Endothelial cell of umbilical vein (primary cell): Measurements from ENCODE around the gene ERN2. TPM values are rescaled to one million over a fixed set of nuclear protein-coding genes. Genes with fewer than 3 reads are reported as not detected.

Source experiments
- BruUV-seq: library from RNA; stranded (reverse); fragments of 400-500 nt; replicated peaks from 2 replicates; lab custom pipeline; 2021; lab: Mats Ljungman, UMichigan
- CTCF ChIA-PET: fragments of 300-600, 350-600 bp; sonication (Branson Sonifier 250); formaldehyde crosslinking; loops from one replicate; lab custom pipeline; 2021; ENCODE audit warnings: antibody characterized with exemption, inconsistent platforms; lab: Charles Lee
- POLR2A ChIA-PET: fragments of 300-600, 350-600 bp; sonication (Branson Sonifier 250); formaldehyde crosslinking; loops from one replicate; lab custom pipeline; 2021; ENCODE audit warnings: antibody characterized with exemption, inconsistent platforms; lab: Charles Lee
- DNase-seq: peaks from one replicate; pipeline ENCODE4 v3.0.0-alpha.2; 2011; ENCODE audit warnings: low read depth, low spot score
- FAIRE-seq: peaks from 2 replicates; lab custom pipeline; 2011; peaks lifted over from hg19 to GRCh38; lab: Jason Lieb, UNC
- H2AFZ ChIP-seq: 2 replicates; pipeline ENCODE4 v1.6.0; 2012; ENCODE audit warnings: low read depth, low read length, control low read depth, inconsistent platforms
- H3K27ac ChIP-seq: 2 replicates; pipeline ENCODE4 v1.5.1; 2011; ENCODE audit warnings: low read depth, mild to moderate bottlenecking, control low read depth, low read length, moderate library complexity; ENCODE audit not compliant: insufficient read depth
- H3K27me3 ChIP-seq, 2 experiments: 2 replicates each; pipeline versions ENCODE4 v1.6.0 to v1.6.1; 2011; ENCODE audit warnings: low read length in 2 of 2, mixed read lengths in 1 of 2; ENCODE audit not compliant: control insufficient read depth in 2 of 2, insufficient read depth in 2 of 2
- H3K36me3 ChIP-seq, 2 experiments: 2 replicates in 1 of 2; 3 replicates in 1 of 2; pipeline ENCODE4 v1.5.1; 2011; ENCODE audit warnings: low read length in 2 of 2, mild to moderate bottlenecking in 1 of 2, moderate library complexity in 1 of 2; ENCODE audit not compliant: control insufficient read depth in 2 of 2, insufficient read depth in 2 of 2; ENCODE audit errors: extremely low read depth in 1 of 2
- H3K4me1 ChIP-seq: 3 replicates; pipeline ENCODE4 v1.5.1; 2011; ENCODE audit warnings: mild to moderate bottlenecking, low read length; ENCODE audit not compliant: control insufficient read depth, insufficient read depth; ENCODE audit errors: extremely low read depth
- H3K4me2 ChIP-seq: 2 replicates; pipeline ENCODE4 v1.6.1; 2011; ENCODE audit warnings: low read length, control low read depth, mixed read lengths; ENCODE audit not compliant: insufficient read depth
- H3K4me3 ChIP-seq, 3 experiments: fragments of 200-600 bp in 1 of 3; sonication (generic), shearing (Covaris generic) in 1 of 3; replicated peaks in 1 of 3; 2 replicates each; pipeline ENCODE4 v1.5.1; 2011 to 2016; ENCODE audit warnings: control low read depth in 3 of 3, low read length in 3 of 3, mild to moderate bottlenecking in 2 of 3, inconsistent platforms in 1 of 3, low read depth in 1 of 3, moderate library complexity in 1 of 3; ENCODE audit not compliant: insufficient read depth in 1 of 3
- H3K79me2 ChIP-seq: 2 replicates; pipeline ENCODE4 v1.6.0; 2012; ENCODE audit warnings: low read length, inconsistent platforms; ENCODE audit not compliant: control insufficient read depth, insufficient read depth
- H3K9ac ChIP-seq: replicated peaks from 2 replicates; pipeline ENCODE3; 2011; ENCODE audit warnings: low read length, control low read depth; ENCODE audit not compliant: insufficient read depth; ENCODE audit errors: extremely low read depth
- H3K9me1 ChIP-seq: replicated peaks from 3 replicates; pipeline ENCODE4 v1.6.0; 2011; ENCODE audit warnings: mild to moderate bottlenecking, low read length; ENCODE audit not compliant: control insufficient read depth, insufficient read depth; ENCODE audit errors: extremely low read depth
- H3K9me3 ChIP-seq: replicated peaks from 2 replicates; pipeline ENCODE4 v1.5.1; 2012; ENCODE audit warnings: low read length, inconsistent platforms; ENCODE audit not compliant: control insufficient read depth, insufficient read depth
- H4K20me1 ChIP-seq: replicated peaks from 2 replicates; pipeline ENCODE3; 2011; ENCODE audit warnings: mild to moderate bottlenecking, low read length; ENCODE audit not compliant: control insufficient read depth, insufficient read depth; ENCODE audit errors: extremely low read depth
- EZH2 ChIP-seq: IDR thresholded peaks from 2 replicates; pipeline ENCODE4 v1.6.1; 2012; ENCODE audit warnings: borderline replicate concordance, low read depth, mild to moderate bottlenecking, moderate library complexity, low read length, inconsistent platforms; ENCODE audit not compliant: severe bottlenecking
- FOS ChIP-seq: IDR thresholded peaks from 2 replicates; pipeline ENCODE4 v1.6.1; 2011; ENCODE audit warnings: mild to moderate bottlenecking, low read length, moderate library complexity, borderline replicate concordance; ENCODE audit not compliant: insufficient read depth
- GATA2 ChIP-seq: IDR thresholded peaks from 2 replicates; pipeline ENCODE4 v1.7.0; 2011; ENCODE audit warnings: low read depth, mild to moderate bottlenecking, moderate library complexity, mixed read lengths, low read length; ENCODE audit not compliant: insufficient read length, insufficient read depth
- JUN ChIP-seq: IDR thresholded peaks from 2 replicates; pipeline ENCODE4 v1.6.1; 2011; ENCODE audit warnings: borderline replicate concordance, low read depth; ENCODE audit not compliant: insufficient read length, insufficient read depth
- MYC ChIP-seq: IDR thresholded peaks from one replicate; pipeline ENCODE4 v1.6.1; 2011; ENCODE audit warnings: mild to moderate bottlenecking, low read depth, low read length
- POLR2A ChIP-seq: IDR thresholded peaks from 2 replicates; pipeline ENCODE4 v1.6.1; 2012; ENCODE audit warnings: low read depth, mild to moderate bottlenecking, control low read depth, low read length
- POLR2AphosphoS5 ChIP-seq: IDR thresholded peaks from 2 replicates; pipeline ENCODE4 v1.6.1; 2012; ENCODE audit warnings: low read depth, mild to moderate bottlenecking, control low read depth, low read length, moderate library complexity; ENCODE audit not compliant: insufficient read depth
- dilution Hi-C: fragments of 300-500 bp; cut with MboI; formaldehyde crosslinking; loops from one replicate; pipeline ENCODE4 v1.15.0; 2019; ENCODE audit warnings: low sequenced_read_pairs; ENCODE audit not compliant: extremely low pct_ligation_motif_present
- intact Hi-C: fragments of 100-400 bp; cut with micrococcal nuclease; formaldehyde crosslinking; loops from one replicate; pipeline ENCODE4 v1.10.0; 2022
- polyA plus RNA-seq, 4 experiments: library from polyadenylated mRNA; depleted of rRNA in 3 of 4; stranded (reverse) in 3 of 4; unstranded in 1 of 4; fragments of >200 nt; gene quantifications; 2 replicates each; pipeline versions ENCODE4 v1.2.1 to v1.2.3, GENCODE V29; 2011 to 2012; ENCODE audit warnings: missing spikeins in 1 of 4
- total RNA-seq: library from RNA; stranded (reverse); gene quantifications from 2 replicates; pipeline ENCODE4 v1.2.3, GENCODE V29; 2021
- TF ChIP-seq, protein P1 (sequence below): IDR thresholded peaks from 2 replicates; pipeline ENCODE4 v1.6.1; 2011; ENCODE audit not compliant: insufficient read depth, insufficient read length
- TF ChIP-seq, protein P2 (sequence below), 2 donors: IDR thresholded peaks; 1 replicate in 1 of 2; 2 replicates in 1 of 2; pipeline ENCODE4 v1.5.1; 2011; ENCODE audit warnings: low read length in 2 of 2, mild to moderate bottlenecking in 2 of 2, moderate library complexity in 2 of 2, control low read depth in 1 of 2, inconsistent platforms in 1 of 2, low read depth in 1 of 2; ENCODE audit not compliant: insufficient read depth in 1 of 2; ENCODE audit errors: extremely low read depth in 1 of 2

Gene ERN2
- total and polyA plus RNA-seq, 2 donors (not counting 3 experiments of a cell fraction or from before 2014, with no cell fraction given) = 0.15 TPM; not detected in 1

DNA sequence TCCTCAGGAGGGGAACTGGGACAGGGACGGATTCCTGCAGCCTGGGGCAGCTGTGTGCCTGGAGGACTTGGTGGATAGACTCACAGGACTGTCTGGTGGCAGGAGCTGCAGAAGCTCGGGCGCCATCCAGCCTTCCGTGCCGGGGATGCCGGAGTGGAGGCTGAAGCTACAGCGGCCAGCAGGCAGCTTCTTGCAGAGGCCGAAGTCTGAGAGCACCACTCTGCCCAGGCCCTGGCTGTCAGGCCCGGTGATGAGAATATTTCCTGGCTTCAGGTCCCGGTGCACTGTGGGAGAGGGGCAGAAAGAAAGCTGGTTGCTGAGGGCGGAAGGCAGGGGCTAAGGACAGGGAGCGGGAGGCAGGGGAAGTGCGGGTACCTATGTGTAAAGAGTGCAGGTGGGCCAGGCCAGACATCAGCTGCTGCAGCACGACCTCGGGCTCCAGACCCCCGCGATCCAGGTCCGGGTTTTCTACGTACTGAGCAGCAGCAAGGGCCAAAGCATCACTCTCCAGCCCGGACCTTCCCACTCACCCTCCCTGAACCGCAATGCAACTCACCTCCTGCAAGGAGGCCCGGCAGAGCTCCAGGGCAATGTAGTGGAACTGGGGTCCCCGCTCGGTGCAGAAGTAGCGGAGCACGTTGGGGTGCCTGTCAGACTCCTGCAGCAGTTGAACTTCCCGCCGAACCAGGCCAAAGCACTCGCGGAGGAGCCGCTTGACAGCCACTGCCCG, 18.2 kb downstream of the ERN2 start:
- no peaks in the 10 kb centered on the region for H3K79me2 ChIP-seq
- H3K27ac ChIP-seq = no peak overlapping the region
- peak; percentile 30 for DNase-seq
- H3K4me2 ChIP-seq = peak overlapping the region; percentile 1
- peak overlapping the region; percentile 76 for H2AFZ ChIP-seq
- no peak overlapping the region for H3K9ac ChIP-seq
- H3K4me1 ChIP-seq = no peaks in the 10 kb centered on the region
- intact Hi-C loops (no loop called here), dilution Hi-C loops (no loop called here)
- no peak for FAIRE-seq
- TF ChIP-seq POLR2A (no peak), JUN (no peak), FOS (no peak), MYC (no peak), GATA2 (no peak), POLR2AphosphoS5 (no peak), EZH2 (no peak)
- TF ChIP-seq, protein P1, sequence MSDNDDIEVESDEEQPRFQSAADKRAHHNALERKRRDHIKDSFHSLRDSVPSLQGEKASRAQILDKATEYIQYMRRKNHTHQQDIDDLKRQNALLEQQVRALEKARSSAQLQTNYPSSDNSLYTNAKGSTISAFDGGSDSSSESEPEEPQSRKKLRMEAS = no peak
- TF ChIP-seq, protein P2, sequence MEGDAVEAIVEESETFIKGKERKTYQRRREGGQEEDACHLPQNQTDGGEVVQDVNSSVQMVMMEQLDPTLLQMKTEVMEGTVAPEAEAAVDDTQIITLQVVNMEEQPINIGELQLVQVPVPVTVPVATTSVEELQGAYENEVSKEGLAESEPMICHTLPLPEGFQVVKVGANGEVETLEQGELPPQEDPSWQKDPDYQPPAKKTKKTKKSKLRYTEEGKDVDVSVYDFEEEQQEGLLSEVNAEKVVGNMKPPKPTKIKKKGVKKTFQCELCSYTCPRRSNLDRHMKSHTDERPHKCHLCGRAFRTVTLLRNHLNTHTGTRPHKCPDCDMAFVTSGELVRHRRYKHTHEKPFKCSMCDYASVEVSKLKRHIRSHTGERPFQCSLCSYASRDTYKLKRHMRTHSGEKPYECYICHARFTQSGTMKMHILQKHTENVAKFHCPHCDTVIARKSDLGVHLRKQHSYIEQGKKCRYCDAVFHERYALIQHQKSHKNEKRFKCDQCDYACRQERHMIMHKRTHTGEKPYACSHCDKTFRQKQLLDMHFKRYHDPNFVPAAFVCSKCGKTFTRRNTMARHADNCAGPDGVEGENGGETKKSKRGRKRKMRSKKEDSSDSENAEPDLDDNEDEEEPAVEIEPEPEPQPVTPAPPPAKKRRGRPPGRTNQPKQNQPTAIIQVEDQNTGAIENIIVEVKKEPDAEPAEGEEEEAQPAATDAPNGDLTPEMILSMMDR (IDR thresholded peaks at IDR 0.05; ENCODE audit: extremely low read depth in 1 of 2, insufficient read depth in 1 of 2, low read depth in 1 of 2, low read length in 2 of 2) = no peak
- H3K4me3 ChIP-seq = peak overlapping the region in 1 of 3 experiments; percentile 20
- CTCF ChIA-PET = interaction anchor here (0.6 to 1.7 kb wide), 6 partner anchors 11 to 1656 kb away, joined by 3 to 7 read pairs (median 4); no protein-coding TSS in a partner anchor
- no peaks in the 10 kb centered on the region for H3K27me3 ChIP-seq
- POLR2A ChIA-PET = no interaction called here
- BruUV-seq = no TSS peak
- H4K20me1 ChIP-seq = no peaks in the 10 kb centered on the region
- no peaks in the 10 kb centered on the region for H3K9me1 ChIP-seq
- H3K36me3 ChIP-seq = peaks cover 3 to 15% of the 10 kb centered on the region in 2 experiments
- H3K9me3 ChIP-seq = no peaks in the 10 kb centered on the region
